ENCODE results near the gene RTTN.

RTTN gene

GRCh38 chr18:69963196-69963595 is 242.3 kb downstream of the RTTN start:
- DNase-seq = no peak

GRCh38 chr18:69961718-69962117 is 243.8 kb downstream of the RTTN start:
- DNase-seq = no peak

GRCh38 chr18:69958422-69958821 is 247.1 kb downstream of the RTTN start:
- peak; percentile 29 for DNase-seq

- no peak for DNase-seq
Observed at GRCh38 chr18:69957747-69958146, 247.7 kb downstream of the RTTN start.

- DNase-seq = peak; percentile 44
Observed at GRCh38 chr18:69956665-69957620, 248.5 kb downstream of the RTTN start.

GRCh38 chr18:69956057-69956456 is 249.4 kb downstream of the RTTN start:
- peak; percentile 38 for DNase-seq

GRCh38 chr18:69954719-69955480 is 250.6 kb downstream of the RTTN start:
- no peak for DNase-seq

- DNase-seq = no peak
Observed at GRCh38 chr18:69953191-69953590, 252.3 kb downstream of the RTTN start.
